NCI-H146 treated with DMSO at 0.1 percent for 48 hours (cell line): ENCODE measurements around the gene SEC14L1.
A peak's percentile ranks its signal among the peaks of the same experiment; 100 is the strongest.

Source experiments
- DNase-seq: peaks from one replicate; lab custom pipeline; 2025; ENCODE audit not compliant: unreplicated experiment; lab: John Stamatoyannopoulos, UW

Gene SEC14L1

DNA sequence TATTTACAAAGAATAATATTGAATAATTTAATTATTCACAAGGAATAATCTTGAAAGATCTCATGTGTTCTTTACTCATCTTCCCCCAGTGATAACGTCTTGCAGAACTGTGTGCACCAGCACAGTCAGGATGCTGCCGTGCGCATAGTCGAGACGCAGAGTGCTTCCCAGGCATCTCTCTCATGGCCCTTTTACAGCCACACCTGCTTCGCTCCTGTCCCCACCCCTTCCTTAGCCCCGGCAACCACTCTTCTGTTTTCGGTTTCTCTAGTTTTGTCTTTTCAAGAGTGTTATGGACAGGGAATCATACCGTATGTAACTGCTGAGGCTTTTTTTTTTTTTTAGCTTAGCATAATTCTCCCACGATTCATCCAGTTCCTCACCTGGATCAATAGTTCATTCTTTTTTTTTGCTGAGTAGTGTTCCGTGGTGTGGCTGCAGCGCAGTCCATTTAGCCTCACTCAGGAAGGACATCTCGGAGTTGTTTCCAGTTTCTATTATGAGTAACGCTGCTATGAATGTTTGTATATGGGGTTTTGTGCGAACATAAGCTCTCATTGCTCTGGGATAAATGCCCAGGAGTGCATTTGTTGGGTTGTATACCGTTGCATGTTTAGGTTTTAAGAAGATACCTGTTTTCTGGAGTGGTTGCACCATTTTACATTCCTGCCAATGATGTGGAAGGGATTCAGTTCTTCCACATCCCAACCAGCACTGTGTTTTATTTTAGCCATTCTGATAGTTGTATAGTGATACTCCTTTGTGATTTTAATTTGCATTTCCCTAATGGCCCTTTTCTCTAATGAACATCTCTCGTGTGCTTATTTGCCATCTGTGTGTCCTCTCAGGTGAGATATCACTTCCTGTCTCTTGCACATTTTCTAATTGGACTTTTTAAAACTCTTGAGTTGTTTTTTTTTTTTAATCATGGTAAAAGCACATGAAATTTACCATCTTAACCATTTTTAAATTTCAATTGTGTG lies 47.6 kb downstream of the SEC14L1 start:
- DNase-seq, result no peak

DNA sequence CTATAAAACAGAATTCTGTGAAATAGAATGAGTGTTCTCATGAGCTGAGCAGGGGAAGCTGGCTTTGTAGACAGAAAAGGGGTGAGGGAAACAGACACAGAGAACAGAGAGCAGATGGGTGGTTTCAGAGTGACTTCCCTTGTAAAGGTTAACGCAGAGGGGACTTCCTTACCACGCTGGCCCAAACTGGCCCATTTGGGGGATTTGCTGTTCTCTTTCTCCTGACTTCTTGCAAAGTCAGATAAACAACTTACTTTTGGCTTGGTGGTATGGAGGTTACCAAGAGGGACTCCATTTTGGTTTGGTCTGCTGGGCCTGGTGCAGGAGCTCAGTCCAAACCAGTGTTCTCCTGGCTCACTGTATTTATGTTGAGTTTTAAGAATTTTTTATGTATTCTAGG lies 48.4 kb downstream of the SEC14L1 start:
- DNase-seq, result no peak

GRCh38 chr17:77190576-77190975 lies 49.8 kb downstream of the SEC14L1 start:
- DNase-seq, result no peak

- peak; percentile 63 for DNase-seq
These were observed 50.5 kb downstream of the SEC14L1 start for GRCh38 chr17:77191244-77191643.

DNA sequence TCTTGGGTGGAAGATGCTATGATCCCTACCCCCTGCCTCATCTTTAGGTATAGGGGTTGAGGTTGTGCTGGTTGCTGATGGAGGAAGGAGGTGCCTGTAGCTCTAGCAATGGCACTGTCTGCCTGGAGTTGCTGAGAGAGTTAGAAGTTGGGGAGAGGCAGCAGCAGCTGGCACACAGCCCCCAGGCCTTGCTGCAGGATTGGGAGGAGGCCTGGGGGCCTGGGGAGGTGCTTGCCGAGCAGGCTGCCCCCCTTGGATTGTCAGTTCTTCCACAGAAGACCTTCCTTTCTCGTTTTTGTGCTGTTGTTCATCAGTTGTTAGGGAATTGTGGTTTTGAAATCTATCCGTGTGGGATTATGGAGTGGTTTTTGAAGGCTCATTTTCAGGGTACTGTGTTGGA lies 52.9 kb downstream of the SEC14L1 start:
- DNase-seq, result no peak

DNA sequence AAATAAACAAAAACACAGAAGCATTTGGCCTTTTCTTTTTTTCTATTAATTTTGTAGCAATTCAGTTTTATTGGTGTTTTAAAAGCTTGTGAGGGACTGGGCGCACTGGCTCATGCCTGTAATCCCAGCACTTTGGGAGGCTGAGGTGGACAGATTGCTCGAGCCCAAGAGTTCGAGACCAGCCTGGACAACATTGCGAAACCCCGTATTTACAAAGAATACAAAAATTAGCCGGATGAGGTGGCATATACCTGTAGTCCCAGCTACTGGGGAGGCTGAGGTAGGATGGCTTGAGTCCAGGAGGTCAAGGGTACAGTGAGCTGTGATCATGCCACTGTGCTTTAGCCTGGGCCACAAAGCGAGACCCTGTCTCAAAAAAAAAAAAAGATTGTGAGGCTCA lies 53.4 kb downstream of the SEC14L1 start:
- no peak for DNase-seq

DNA sequence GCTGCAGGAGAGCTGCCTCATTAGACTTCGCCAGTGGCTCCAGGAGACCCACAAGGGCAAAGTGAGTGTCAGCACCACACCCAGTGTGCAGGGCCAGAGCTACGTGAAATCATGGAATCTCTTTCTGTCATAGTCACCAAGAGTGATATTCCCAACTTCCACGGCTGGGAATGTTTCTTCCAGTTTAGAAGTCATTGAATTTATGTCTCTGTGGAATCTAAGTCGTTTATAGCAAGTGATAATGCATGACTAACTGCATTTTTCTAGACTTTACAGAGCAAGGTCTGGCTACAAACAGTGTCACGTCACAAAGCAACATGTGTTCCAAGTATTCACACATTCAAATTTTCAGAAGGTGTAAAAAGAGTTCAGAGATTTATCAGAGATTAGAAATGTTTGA lies 55.5 kb downstream of the SEC14L1 start:
- no peak for DNase-seq

GRCh38 chr17:77197115-77197514 lies 56.3 kb downstream of the SEC14L1 start:
- DNase-seq, result no peak

DNA sequence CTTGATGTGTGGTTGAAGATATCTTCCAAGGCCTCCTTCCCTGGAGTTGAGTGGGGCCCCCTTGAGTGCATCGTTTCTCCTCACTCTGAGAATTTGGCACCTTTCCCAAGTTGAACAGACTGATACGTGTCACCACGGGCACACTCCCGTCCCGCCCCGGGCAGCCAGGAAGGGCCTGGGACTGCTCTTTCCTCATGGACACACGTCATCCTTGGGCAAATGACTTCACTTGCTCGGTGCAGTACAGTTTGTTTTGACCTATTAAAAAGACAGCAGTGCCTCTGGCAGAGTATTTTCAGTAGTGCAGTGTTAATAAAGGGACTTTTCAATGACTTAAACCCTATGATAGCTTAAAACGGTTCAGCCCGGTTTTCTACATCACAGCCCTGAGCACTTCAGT lies 59.9 kb downstream of the SEC14L1 start:
- DNase-seq, result no peak

GRCh38 chr17:77203436-77203835 lies 62.7 kb downstream of the SEC14L1 start:
- DNase-seq, result no peak

DNA sequence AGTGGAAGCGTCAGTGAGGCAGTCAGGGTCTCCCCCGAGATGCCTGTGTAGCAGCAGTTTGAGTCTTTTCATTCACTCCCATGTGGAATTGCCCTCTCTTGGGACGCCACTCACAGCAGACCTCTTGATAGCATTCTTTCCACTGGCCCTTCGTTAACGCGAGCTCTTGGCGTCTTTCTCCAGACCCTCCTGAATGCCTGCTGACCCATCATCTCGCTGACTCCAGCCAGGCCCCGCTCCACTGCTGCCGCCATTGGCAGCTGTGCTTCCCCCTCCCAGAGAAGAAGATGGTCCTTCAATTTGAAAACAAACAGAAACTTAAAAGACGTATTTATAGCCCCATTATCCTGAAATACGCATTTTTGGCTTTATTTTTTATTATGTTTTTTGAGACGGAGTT lies 63.1 kb downstream of the SEC14L1 start:
- no peak for DNase-seq

DNA sequence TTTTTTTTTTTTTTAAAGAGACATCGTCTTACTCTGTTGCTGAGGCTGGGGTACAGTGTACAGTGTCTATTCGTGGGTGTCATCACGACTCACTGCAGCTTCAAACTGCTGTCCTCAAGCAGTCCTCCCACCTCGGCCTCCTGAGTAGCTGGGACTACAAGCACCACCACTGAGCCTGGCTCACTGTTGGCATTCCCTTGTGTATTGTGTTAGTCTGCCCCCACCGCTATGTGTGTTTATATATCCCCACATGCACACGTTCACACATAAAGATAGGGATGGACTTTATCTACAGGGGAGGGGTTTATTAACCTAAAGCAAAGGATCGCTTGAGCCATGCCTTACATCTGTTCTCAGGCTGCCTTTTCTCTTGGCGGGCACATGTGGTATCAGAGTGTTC lies 63.8 kb downstream of the SEC14L1 start:
- DNase-seq, result no peak

GRCh38 chr17:77205396-77206125 lies 64.8 kb downstream of the SEC14L1 start:
- DNase-seq, result no peak

- no peak for DNase-seq
These were observed 65.6 kb downstream of the SEC14L1 start for GRCh38 chr17:77206158-77206956.

DNA sequence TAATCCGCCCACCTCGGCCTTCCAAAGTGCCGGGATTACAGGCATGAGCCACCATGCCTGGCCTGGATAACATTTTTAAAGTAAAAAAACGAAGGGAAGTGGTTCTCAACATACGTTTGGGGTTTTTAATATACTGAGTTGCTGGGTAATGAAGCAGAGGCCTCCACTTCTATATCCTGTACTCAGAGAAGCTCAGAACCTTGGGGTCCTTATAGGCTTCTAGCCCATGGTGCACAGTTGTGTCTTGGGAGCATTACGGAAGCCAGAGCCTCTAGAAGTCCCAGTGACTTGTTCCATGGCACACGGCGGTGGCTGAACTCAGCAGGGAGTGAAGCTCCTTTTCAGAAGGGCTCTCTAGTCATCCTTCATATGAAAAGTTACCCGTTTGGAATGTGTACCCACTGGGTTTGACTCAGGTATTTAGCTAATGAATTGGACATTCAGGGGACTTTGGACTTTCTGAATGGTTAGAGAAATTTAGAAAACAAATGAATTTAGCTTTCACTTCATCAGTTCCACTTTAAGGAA lies 67.0 kb downstream of the SEC14L1 start:
- DNase-seq, result no peak

GRCh38 chr17:77208217-77208808 lies 67.5 kb downstream of the SEC14L1 start:
- no peak for DNase-seq

- DNase-seq, result no peak
These were observed 68.1 kb downstream of the SEC14L1 start for GRCh38 chr17:77208856-77209255.

DNA sequence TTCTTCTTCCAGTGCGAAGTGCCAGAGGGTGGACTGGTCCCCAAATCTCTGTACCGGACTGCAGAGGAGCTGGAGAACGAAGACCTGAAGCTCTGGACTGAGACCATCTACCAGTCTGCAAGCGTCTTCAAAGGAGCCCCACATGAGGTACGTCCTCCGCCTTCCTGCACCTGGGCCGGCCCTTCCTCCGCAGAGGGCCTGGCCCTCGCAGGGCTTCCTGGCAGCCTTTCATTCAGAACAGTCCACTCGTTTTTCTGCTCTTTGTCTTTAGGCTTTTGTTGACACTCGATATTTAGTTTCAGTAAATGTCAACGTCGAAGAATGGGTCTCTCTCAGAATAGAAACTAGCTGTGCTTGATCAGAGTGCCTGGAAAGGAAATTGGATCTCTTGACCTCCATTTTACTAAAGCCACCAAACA lies 68.6 kb downstream of the SEC14L1 start:
- DNase-seq, result peak; percentile 93

DNA sequence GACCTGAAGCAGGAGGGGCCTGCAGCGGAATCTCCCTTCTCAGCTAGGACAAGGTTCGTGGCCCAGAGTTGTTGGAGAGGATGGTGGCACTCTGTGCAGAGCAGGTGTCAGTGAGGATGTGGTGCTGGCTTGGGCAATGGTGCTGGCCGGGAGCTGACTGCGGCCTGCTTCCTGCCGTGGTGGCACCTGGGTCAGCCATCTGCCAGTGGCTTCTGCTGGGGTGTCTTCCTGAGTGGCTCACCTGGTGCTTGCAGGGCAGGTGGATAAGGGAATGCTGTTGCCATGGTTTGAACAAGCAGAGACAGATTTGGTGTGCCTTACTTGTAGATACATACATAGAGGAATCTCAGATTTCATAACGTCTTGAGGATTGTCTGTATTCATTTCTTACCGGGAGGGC lies 69.6 kb downstream of the SEC14L1 start:
- DNase-seq, result no peak

DNA sequence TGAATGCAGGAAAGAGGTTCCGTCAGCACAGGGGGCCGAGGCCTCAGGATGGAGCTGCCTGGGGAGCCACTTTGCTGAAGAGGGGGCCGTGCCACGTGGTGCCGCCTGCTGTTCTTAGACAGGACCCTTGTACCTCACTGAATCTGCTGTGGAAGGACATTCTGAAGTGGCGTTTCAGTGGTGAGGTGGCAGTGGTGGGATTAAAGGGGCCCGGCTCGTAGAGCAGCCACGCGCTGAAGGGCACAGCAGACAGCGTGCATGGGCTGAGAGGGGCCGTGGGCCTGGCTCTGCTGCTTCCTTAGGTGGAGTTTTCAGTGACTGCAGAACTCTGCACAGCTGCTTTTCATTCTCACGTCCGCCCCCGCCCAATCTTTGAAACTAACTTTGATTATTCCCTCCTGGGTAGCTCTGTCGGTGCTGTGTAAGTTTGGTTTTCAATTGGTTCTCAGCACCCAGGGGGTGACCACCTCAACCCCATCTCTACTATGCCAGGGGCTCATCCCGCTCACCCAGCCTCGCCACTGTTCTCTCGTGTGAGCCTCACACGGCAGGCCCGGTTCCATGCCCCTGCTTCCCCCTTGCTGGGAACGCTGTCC lies 70.3 kb downstream of the SEC14L1 start:
- no peak for DNase-seq
